A549 (cell line): ENCODE measurements around the gene PODNL1. TPM values are rescaled to one million over a fixed set of nuclear protein-coding genes. Genes with fewer than 3 reads are reported as not detected.

Experiments
- ATAC-seq, 2 experiments: fragments of 200-7000 bp in 1 of 2; fragments of >200 bp in 1 of 2; cut with Nextera tagmentation in 1 of 2; cut with Tn5 transposase in 1 of 2; 3 replicates each; pipeline versions ENCODE4 v1.8.0 to v1.9.1; 2018 to 2020; ENCODE audit warnings: mild to moderate bottlenecking in 1 of 2, moderate library complexity in 1 of 2
- CTCF ChIA-PET: fragments of 300-600 bp; sonication (Branson Sonifier 250); formaldehyde crosslinking; extraction: SDS; loops from one replicate; lab custom pipeline; 2021; ENCODE audit warnings: antibody characterized with exemption, inconsistent platforms; lab: Yijun Ruan, JAX
- POLR2A ChIA-PET: fragments of 350-600 bp; formaldehyde crosslinking; extraction: SDS; loops from one replicate; lab custom pipeline; 2021; ENCODE audit warnings: antibody characterized with exemption, inconsistent platforms; lab: Yijun Ruan, JAX
- DNase-seq, 2 experiments: peaks; one replicate each; pipeline versions ENCODE4 v3.0.0 to v3.0.0-alpha.2; 2011 to 2016; ENCODE audit warnings: low read depth in 1 of 2, low spot score in 1 of 2
- FAIRE-seq: peaks from 2 replicates; lab custom pipeline; 2011; peaks lifted over from hg19 to GRCh38; lab: Jason Lieb, UNC
- H3K27ac ChIP-seq, 2 experiments: fragments of >200 bp; sonication (Bioruptor Twin); formaldehyde crosslinking; 3 replicates each; pipeline ENCODE4 v1.5.1; 2016 to 2017
- H3K4me1 ChIP-seq: fragments of >200 bp; sonication (Bioruptor Twin); formaldehyde crosslinking; 3 replicates; pipeline ENCODE4 v1.6.1; 2016
- H3K4me2 ChIP-seq: fragments of >200 bp; sonication (Bioruptor Twin); formaldehyde crosslinking; 3 replicates; pipeline ENCODE4 v1.6.1; 2016
- H3K4me3 ChIP-seq: fragments of >200 bp; sonication (Bioruptor Twin); formaldehyde crosslinking; 3 replicates; pipeline ENCODE4 v1.5.1; 2016
- H3K9me3 ChIP-seq: fragments of >200 bp; sonication (Bioruptor Twin); formaldehyde crosslinking; 3 replicates; pipeline ENCODE4 v1.6.1; 2016
- BCL3 ChIP-seq: fragments of >200 bp; sonication (Bioruptor Twin); formaldehyde crosslinking; IDR thresholded peaks from 3 replicates; pipeline ENCODE4 v1.6.1; 2016
- CBX2 ChIP-seq: fragments of 200-600 bp; sonication (generic); IDR thresholded peaks from 2 replicates; pipeline ENCODE4 v1.6.1; 2016; ENCODE audit warnings: low read depth, mild to moderate bottlenecking, borderline replicate concordance
- CEBPB ChIP-seq, 2 experiments: fragments of >200 bp in 1 of 2; sonication (Bioruptor Twin) in 1 of 2; formaldehyde crosslinking in 1 of 2; IDR thresholded peaks; 2 replicates each; pipeline ENCODE4 v1.6.1; 2012 to 2016
- CTCF ChIP-seq: fragments of >200 bp; sonication (Bioruptor Twin); formaldehyde crosslinking; IDR thresholded peaks from 3 replicates; pipeline ENCODE4 v1.5.1; 2016
- ELK1 ChIP-seq: fragments of 150-350 bp; IDR thresholded peaks from 2 replicates; pipeline ENCODE4 v1.6.1; 2014; ENCODE audit warnings: low read depth, mild to moderate bottlenecking, low read length
- EP300 ChIP-seq, 2 experiments: fragments of >200 bp; sonication (Bioruptor Twin); formaldehyde crosslinking; IDR thresholded peaks; 2 replicates in 1 of 2; 3 replicates in 1 of 2; pipeline ENCODE4 v1.6.1; 2016 to 2017
- ESRRA ChIP-seq: fragments of 150-350 bp; IDR thresholded peaks from 2 replicates; pipeline ENCODE4 v1.6.1; 2014; ENCODE audit warnings: mild to moderate bottlenecking, low read length, borderline replicate concordance
- HDAC2 ChIP-seq: fragments of 200-600 bp; sonication (generic); IDR thresholded peaks from 2 replicates; pipeline ENCODE4 v1.6.1; 2016
- HMGXB4 ChIP-seq: fragments of 250-450 bp; sonication (Bioruptor Pico); IDR thresholded peaks from 2 replicates; pipeline ENCODE4 v1.5.0; 2021; ENCODE audit warnings: mild to moderate bottlenecking, moderate library complexity, borderline replicate concordance
- HOXB13 ChIP-seq: fragments of 250-450 bp; sonication (Bioruptor Pico); IDR thresholded peaks from 2 replicates; pipeline ENCODE4 v1.5.0; 2020; ENCODE audit warnings: low read depth, mild to moderate bottlenecking, moderate library complexity
- HOXB5 ChIP-seq: fragments of 250-450 bp; sonication (Bioruptor Pico); IDR thresholded peaks from 2 replicates; pipeline ENCODE4 v1.5.0; 2020; ENCODE audit warnings: mild to moderate bottlenecking, moderate library complexity
- KDM1A ChIP-seq: fragments of 200-600 bp; sonication (generic); IDR thresholded peaks from 2 replicates; pipeline ENCODE4 v1.6.1; 2016; ENCODE audit warnings: low read depth, mild to moderate bottlenecking
- KDM5A ChIP-seq: fragments of 200-600 bp; sonication (generic); IDR thresholded peaks from 2 replicates; pipeline ENCODE4 v1.6.1; 2016; ENCODE audit warnings: antibody characterized with exemption, mild to moderate bottlenecking
- MYC ChIP-seq: IDR thresholded peaks from 2 replicates; pipeline ENCODE4 v1.6.1; 2012; ENCODE audit warnings: mild to moderate bottlenecking, inconsistent platforms, low read length, improper control_type of control experiment, borderline replicate concordance
- PBX3 ChIP-seq: IDR thresholded peaks from 2 replicates; pipeline ENCODE4 v1.6.1; 2012
- POLR2A ChIP-seq: IDR thresholded peaks from 2 replicates; pipeline ENCODE4 v1.6.1; 2012; ENCODE audit warnings: mild to moderate bottlenecking, low read length
- RAD21 ChIP-seq, 2 experiments: fragments of >200 bp in 1 of 2; sonication (Bioruptor Twin) in 1 of 2; formaldehyde crosslinking in 1 of 2; IDR thresholded peaks in 1 of 2; conservative IDR thresholded peaks in 1 of 2; 2 replicates in 1 of 2; 3 replicates in 1 of 2; pipeline ENCODE4 v1.6.1; 2012 to 2018; ENCODE audit warnings: inconsistent platforms in 1 of 2
- RARB ChIP-seq: fragments of 250-450 bp; sonication (Bioruptor Pico); IDR thresholded peaks from 2 replicates; pipeline ENCODE4 v1.8.0; 2021; ENCODE audit warnings: mild to moderate bottlenecking, moderate library complexity
- RCOR1 ChIP-seq: fragments of 150-350 bp; IDR thresholded peaks from 2 replicates; pipeline ENCODE4 v1.6.1; 2014; ENCODE audit warnings: antibody characterized with exemption, low read length, low read depth
- REST ChIP-seq: fragments of 200-600 bp; sonication (generic); IDR thresholded peaks from 2 replicates; pipeline ENCODE4 v1.6.1; 2016; ENCODE audit warnings: antibody characterized with exemption, mild to moderate bottlenecking, moderate library complexity
- RFX5 ChIP-seq: fragments of 450-650 bp; IDR thresholded peaks from 2 replicates; pipeline ENCODE4 v1.7.1; 2014; ENCODE audit warnings: antibody characterized with exemption, mild to moderate bottlenecking, moderate library complexity
- RNF2 ChIP-seq: fragments of 200-600 bp; sonication (generic); IDR thresholded peaks from 2 replicates; pipeline ENCODE4 v1.6.1; 2016; ENCODE audit warnings: low read depth, mild to moderate bottlenecking, antibody characterized with exemption, moderate library complexity, borderline replicate concordance
- SMC3 ChIP-seq: fragments of >200 bp; sonication (Bioruptor Twin); formaldehyde crosslinking; IDR thresholded peaks from 3 replicates; pipeline ENCODE4 v1.6.1; 2018; ENCODE audit warnings: inconsistent platforms
- TFCP2L1 ChIP-seq: fragments of 250-450 bp; sonication (Bioruptor Pico); IDR thresholded peaks from 2 replicates; pipeline ENCODE4 v1.5.0; 2021; ENCODE audit warnings: mild to moderate bottlenecking
- TP53 ChIP-seq: fragments of 250-450 bp; sonication (Bioruptor Pico); IDR thresholded peaks from 2 replicates; pipeline ENCODE4 v1.5.0; 2021; ENCODE audit warnings: mild to moderate bottlenecking, moderate library complexity
- ZC3H11A ChIP-seq: fragments of 450-650 bp; IDR thresholded peaks from 2 replicates; pipeline ENCODE4 v1.6.1; 2014; ENCODE audit warnings: antibody characterized with exemption, mild to moderate bottlenecking
- ZFP36 ChIP-seq: fragments of 450-650 bp; IDR thresholded peaks from 2 replicates; pipeline ENCODE4 v1.6.1; 2014; ENCODE audit warnings: borderline replicate concordance; ENCODE audit not compliant: partially characterized antibody
- ZNF302 ChIP-seq: fragments of 250-450 bp; sonication (Bioruptor Pico); IDR thresholded peaks from 2 replicates; pipeline ENCODE4 v1.9.0; 2021; ENCODE audit warnings: inconsistent platforms, mild to moderate bottlenecking, moderate library complexity
- WGBS: methylation state at CpG from one replicate; pipeline ENCODE4 v1.1.6; 2017; ENCODE audit errors: missing lambda C conversion rate; 5-methylcytosine and 5-hydroxymethylcytosine counted together
- polyA plus RNA-seq, 4 experiments: library from polyadenylated mRNA; depleted of rRNA in 3 of 4; stranded (reverse); fragments of >200 nt; fragmentation: RNase III in 1 of 4; extraction: RNeasy Plus Mini Kit Qiagen cat#74134 plus additional on column Dnase treatment in 1 of 4; gene quantifications; 2 replicates in 3 of 4; 3 replicates in 1 of 4; pipeline ENCODE4 v1.2.3, GENCODE V29; 2011 to 2017

PODNL1 gene
- polyA plus RNA-seq, 2 of the 4 experiments (the other 2 are of a cell fraction), result 0.79 to 1.3 TPM

- ChIA-PET CTCF (interaction anchor here (0.8 to 1.2 kb wide), 2 partner anchors 12 to 50 kb away, joined by 3 to 6 read pairs; no protein-coding TSS in a partner anchor), POLR2A (no interaction called here)
- Histone ChIP-seq H3K4me1 (no peaks in the 10 kb centered on the region), H3K4me2 (no peak overlapping the region), H3K9me3 (no peaks in the 10 kb centered on the region), H3K27ac (no peak overlapping the region), H3K4me3 (no peak overlapping the region)
- no peak for TF ChIP-seq KDM1A
- TF ChIP-seq REST, result no peak
- no peak for TF ChIP-seq HDAC2
- no peak for TF ChIP-seq ESRRA
- no peak for TF ChIP-seq RNF2
- no peak for TF ChIP-seq TFCP2L1 (CRISPR knock-in tag)
- no peak for TF ChIP-seq TP53 (CRISPR knock-in tag)
- TF ChIP-seq PBX3, result no peak
- no peak for TF ChIP-seq BCL3
- TF ChIP-seq RARB, result no peak
- no peak for TF ChIP-seq CTCF
- no peak for TF ChIP-seq KDM5A
- no peak for TF ChIP-seq HOXB13 (CRISPR knock-in tag)
- TF ChIP-seq MYC, result no peak
- TF ChIP-seq ZFP36, result no peak
- no peak for TF ChIP-seq CBX2
- TF ChIP-seq SMC3, result no peak
- no peak for TF ChIP-seq ELK1
- 90% methylated on average over 17 of the region's 17 CpGs for WGBS
- no peak for ATAC-seq
- DNase-seq, result no peak
- FAIRE-seq, result no peak
Observed at GRCh38 chr19:13913352-13913751, 24.9 kb downstream of the PODNL1 start.

GRCh38 chr19:13909430-13909829 lies 28.8 kb downstream of the PODNL1 start:
- ChIA-PET CTCF (interaction anchor here (0.6 to 2.0 kb wide), 3 partner anchors 24 to 179 kb away, joined by 3 to 5 read pairs (median 4); no protein-coding TSS in a partner anchor), POLR2A (no interaction called here)
- FAIRE-seq (no peak), DNase-seq (no peak), ATAC-seq (no peak)
- Histone ChIP-seq H3K4me1 (peaks cover 5% of the 10 kb centered on the region; the same call in 1 of the 3 replicates), H3K4me2 (no peak overlapping the region), H3K27ac (no peak overlapping the region), H3K9me3 (no peaks in the 10 kb centered on the region), H3K4me3 (no peak overlapping the region)
- 96% methylated on average over 2 of the region's 2 CpGs for WGBS
- no peak for TF ChIP-seq CEBPB (IDR thresholded peaks at IDR 0.05)
- no peak for TF ChIP-seq RFX5
- TF ChIP-seq RNF2, result no peak
- TF ChIP-seq RCOR1, result no peak
- no peak for TF ChIP-seq RAD21 (conservative IDR thresholded peaks at IDR 0.05 in 1 of 2, IDR thresholded peaks at IDR 0.05 in 1 of 2)
- no peak for TF ChIP-seq ZC3H11A
- TF ChIP-seq HMGXB4 (CRISPR knock-in tag), result no peak
- TF ChIP-seq TFCP2L1 (CRISPR knock-in tag), result no peak
- no peak for TF ChIP-seq HOXB5 (CRISPR knock-in tag)
- no peak for TF ChIP-seq EP300 (IDR thresholded peaks at IDR 0.05)
- TF ChIP-seq POLR2A, result no peak
- TF ChIP-seq KDM5A, result no peak
- no peak for TF ChIP-seq ZNF302 (CRISPR knock-in tag)
- no peak for TF ChIP-seq RARB
- no peak for TF ChIP-seq SMC3
